Left hindlimb (tissue), 1 donor: ENCODE data around the gene IL1RAPL2.
A peak's percentile ranks its signal among the peaks of the same experiment; 100 is the strongest.
"Not testable (repeated sequence)": the region's sequence is repeated elsewhere in the genome, so short reads cannot be mapped to it uniquely, and the experiment has no call there.

Source experiments
- DNase-seq: peaks from one replicate; pipeline ENCODE4 v3.0.0-alpha.2; 2018

The IL1RAPL2 gene

GRCh38 chrX:104565791-104566680, at the start of gene IL1RAPL2:
TSS of gene IL1RAPL2 (plus strand) at chrX:104566199.
- peak; percentile 61 for DNase-seq

- no peak for DNase-seq
Observed at GRCh38 chrX:104522386-104522785, 43.6 kb upstream of the IL1RAPL2 start.

- no peak for DNase-seq
Observed at GRCh38 chrX:104523858-104524257, 42.1 kb upstream of the IL1RAPL2 start.

- no peak for DNase-seq
Observed at GRCh38 chrX:104539081-104539480, 26.9 kb upstream of the IL1RAPL2 start.

GRCh38 chrX:104542447-104542846, 23.6 kb upstream of the IL1RAPL2 start:
- not testable (repeated sequence) for DNase-seq

GRCh38 chrX:104564335-104564734, 1.7 kb upstream of the IL1RAPL2 start:
- no peak for DNase-seq

GRCh38 chrX:104564921-104565703, 887 bp upstream of the IL1RAPL2 start:
- DNase-seq, result no peak

GRCh38 chrX:104566681-104567501, 892 bp downstream of the IL1RAPL2 start:
- peak; percentile 35 for DNase-seq

GRCh38 chrX:104567506-104567905, 1.5 kb downstream of the IL1RAPL2 start:
- DNase-seq, result no peak

GRCh38 chrX:104568304-104568915, 2.4 kb downstream of the IL1RAPL2 start:
- peak; percentile 25 for DNase-seq

GRCh38 chrX:104618106-104618895, 52.3 kb downstream of the IL1RAPL2 start:
- no peak for DNase-seq

GRCh38 chrX:104621781-104622180, 55.8 kb downstream of the IL1RAPL2 start:
- no peak for DNase-seq

GRCh38 chrX:104641176-104641575, 75.2 kb downstream of the IL1RAPL2 start:
- no peak for DNase-seq

GRCh38 chrX:104647084-104647483, 81.1 kb downstream of the IL1RAPL2 start:
- no peak for DNase-seq

- no peak for DNase-seq
Observed at GRCh38 chrX:104659005-104659744, 93.2 kb downstream of the IL1RAPL2 start.

GRCh38 chrX:104660092-104660491, 94.1 kb downstream of the IL1RAPL2 start:
- DNase-seq, result no peak

GRCh38 chrX:104662694-104663093, 96.7 kb downstream of the IL1RAPL2 start:
- no peak for DNase-seq

- DNase-seq, result no peak
Observed at GRCh38 chrX:104665691-104666090, 99.7 kb downstream of the IL1RAPL2 start.

GRCh38 chrX:104668550-104668949, 102.6 kb downstream of the IL1RAPL2 start:
- no peak for DNase-seq

GRCh38 chrX:104669063-104669462, 103.1 kb downstream of the IL1RAPL2 start:
- DNase-seq, result no peak

- no peak for DNase-seq
Observed at GRCh38 chrX:104670051-104670450, 104.1 kb downstream of the IL1RAPL2 start.
